Measurements from ENCODE around the gene ARMC3. TPM values are rescaled to one million over a fixed set of nuclear protein-coding genes. Genes with fewer than 3 reads are reported as not detected.

ARMC3 gene
- total RNA-seq, 2 donors from 2014 or later, result not detected

DNA sequence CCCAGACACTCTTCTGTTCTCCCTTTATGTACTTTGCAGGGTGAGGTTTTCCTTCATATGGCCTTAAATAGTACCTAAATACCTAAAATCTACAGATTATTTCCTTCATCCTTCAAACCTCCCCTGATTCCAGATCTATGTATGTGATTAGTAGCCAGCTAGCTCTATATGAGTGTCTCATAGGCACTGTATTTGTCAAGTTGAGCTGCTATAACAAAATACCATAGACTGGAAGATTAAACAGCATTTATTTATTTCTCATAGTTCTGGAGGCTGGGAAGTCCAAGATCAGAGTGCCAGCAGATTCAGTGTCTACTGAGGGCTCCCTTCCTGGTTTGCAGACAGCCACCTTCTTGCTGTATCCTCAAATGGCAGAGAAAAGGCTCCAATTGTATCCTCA is 106.9 kb downstream of the ARMC3 start:
- intact Hi-C loops (cut with DNase I, micrococcal nuclease), result no loop called here
- no peak for DNase-seq
- no peak for ATAC-seq

DNA sequence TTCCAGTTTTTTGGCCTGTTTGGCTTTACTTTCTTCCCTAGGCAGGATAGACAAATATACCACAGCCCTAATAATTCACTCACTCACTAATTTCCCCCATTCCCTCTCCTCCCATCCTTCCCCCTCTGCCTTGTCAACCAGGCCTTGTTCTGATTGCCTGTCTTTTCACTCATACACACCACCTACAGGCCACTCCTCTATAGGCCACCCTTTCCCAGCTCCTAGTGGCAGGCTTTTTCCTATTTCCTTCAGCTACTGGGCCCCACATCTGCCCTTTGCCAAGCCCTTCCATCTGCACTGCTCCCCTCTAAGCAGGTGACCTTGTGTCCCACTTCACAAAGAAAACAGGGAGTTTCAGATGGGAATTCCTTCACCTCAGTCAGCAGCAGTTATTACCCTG is 107.7 kb downstream of the ARMC3 start:
- no peak for DNase-seq
- intact Hi-C loops (cut with DNase I, micrococcal nuclease), result no loop called here
- ATAC-seq, result no peak

- intact Hi-C loops (cut with DNase I, micrococcal nuclease), result no loop called here
Observed at GRCh38 chr10:23037152-23037551, 109.3 kb downstream of the ARMC3 start.

GRCh38 chr10:23037561-23037960 is 109.7 kb downstream of the ARMC3 start:
- DNase-seq (no peak), ATAC-seq (no peak)
- intact Hi-C loops (cut with DNase I, micrococcal nuclease), result no loop called here

More at GRCh38 chr10:23037152-23037551, 109.3 kb downstream of the ARMC3 start:
- no peak for ATAC-seq
- DNase-seq, result no peak

- DNase-seq (no peak), ATAC-seq (no peak)
- intact Hi-C loops (cut with DNase I, micrococcal nuclease), result no loop called here
Observed at GRCh38 chr10:23038172-23038571, 110.3 kb downstream of the ARMC3 start.

DNA sequence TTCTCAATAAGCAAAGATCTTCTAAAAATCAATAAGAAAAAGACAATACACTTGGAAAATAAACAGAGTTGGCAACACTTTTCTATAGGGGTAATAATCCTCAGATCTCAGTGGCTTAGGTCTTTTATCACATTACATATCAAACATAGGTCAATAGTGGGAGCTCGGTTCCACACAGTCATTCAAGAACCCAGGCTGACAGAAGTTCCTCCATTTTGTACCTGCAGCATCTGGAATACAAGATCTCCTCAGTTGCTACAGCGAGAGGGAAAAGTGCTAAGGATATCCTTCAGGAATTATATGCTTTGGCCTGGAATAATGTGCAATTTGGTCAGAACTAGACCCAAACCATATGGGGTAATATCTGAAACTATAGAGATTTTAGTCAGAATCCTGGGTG is 112.1 kb downstream of the ARMC3 start:
- intact Hi-C loops (cut with DNase I, micrococcal nuclease), result no loop called here
- no peak for ATAC-seq

GRCh38 chr10:23046027-23046426 is 118.2 kb downstream of the ARMC3 start:
- intact Hi-C loops (cut with DNase I, micrococcal nuclease), result no loop called here
- DNase-seq (no peak), ATAC-seq (no peak)

More for the DNA sequence above, 112.1 kb downstream of the ARMC3 start:
- DNase-seq, result no peak

- intact Hi-C loops (cut with DNase I, micrococcal nuclease), result no loop called here
- DNase-seq (no peak), ATAC-seq (no peak)
Observed at GRCh38 chr10:23047201-23048050, 119.6 kb downstream of the ARMC3 start.

GRCh38 chr10:23048191-23048590 is 120.3 kb downstream of the ARMC3 start:
- intact Hi-C loops (cut with DNase I, micrococcal nuclease), result no loop called here
- DNase-seq, result no peak
- no peak for ATAC-seq

- intact Hi-C loops (cut with DNase I, micrococcal nuclease), result no loop called here
- DNase-seq, result no peak
- ATAC-seq, result no peak
Observed at GRCh38 chr10:23051278-23051677, 123.4 kb downstream of the ARMC3 start.

GRCh38 chr10:23051855-23052331 is 124.0 kb downstream of the ARMC3 start:
- DNase-seq (no peak), ATAC-seq (no peak)
- intact Hi-C loops (cut with DNase I, micrococcal nuclease), result no loop called here

- intact Hi-C loops (cut with DNase I, micrococcal nuclease), result no loop called here
- no peak for ATAC-seq
- no peak for DNase-seq
Observed at GRCh38 chr10:23053036-23053435, 125.2 kb downstream of the ARMC3 start.

DNA sequence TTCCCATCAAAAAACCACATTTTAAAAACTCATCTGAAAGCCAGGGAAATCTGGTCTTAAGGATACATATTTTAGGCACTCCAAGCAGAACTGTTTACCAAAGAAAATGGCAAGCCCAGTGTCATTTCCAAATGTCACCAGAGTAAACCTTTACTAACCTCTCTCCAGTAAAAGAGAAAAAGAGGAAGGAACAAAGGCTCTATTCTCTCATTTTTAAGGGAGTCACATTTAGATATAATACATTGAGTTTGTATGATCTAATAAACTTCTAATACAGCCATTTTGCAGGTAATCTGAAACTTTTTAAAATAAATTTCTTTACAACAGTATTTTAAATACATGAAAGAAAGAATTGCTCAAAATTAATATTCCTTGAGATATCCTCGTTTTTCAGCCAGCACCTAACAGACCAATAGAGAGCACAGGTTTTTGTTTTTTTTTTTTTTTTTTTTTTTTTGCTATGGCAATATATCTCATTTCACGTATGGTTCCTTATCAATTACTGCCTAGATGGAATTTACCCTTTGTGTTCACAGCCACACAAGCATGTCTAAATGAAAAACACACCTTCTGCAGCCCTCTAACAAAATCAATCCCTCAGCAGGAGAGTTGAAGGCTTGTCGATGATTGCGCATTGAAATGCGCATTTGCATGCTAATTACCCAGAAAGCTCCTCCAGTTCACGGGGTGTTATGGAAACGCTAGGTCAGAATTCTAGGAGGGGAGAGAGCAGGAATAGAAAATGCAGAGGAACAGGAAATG is 127.8 kb downstream of the ARMC3 start:
- ATAC-seq (no peak), DNase-seq (no peak)
- intact Hi-C loops (cut with DNase I, micrococcal nuclease), result no loop called here

DNA sequence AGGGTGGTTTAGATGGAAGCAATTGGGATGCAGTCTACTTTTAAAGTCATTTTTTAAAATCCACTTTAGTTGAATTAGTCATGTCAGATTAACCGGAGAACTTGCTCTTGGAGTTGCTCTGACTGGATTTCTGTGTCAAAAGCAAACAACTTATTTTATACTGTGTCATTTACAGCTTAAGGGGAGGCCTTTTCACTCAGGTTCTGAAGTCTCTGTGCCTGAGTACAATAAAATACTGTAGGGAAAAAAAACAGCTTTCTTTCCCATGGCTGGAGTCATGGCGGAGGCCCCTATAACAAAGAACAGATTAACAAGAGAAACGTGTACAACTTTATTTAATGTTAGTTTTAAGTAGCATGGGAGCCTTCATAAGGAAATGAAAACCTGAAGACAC is 128.3 kb downstream of the ARMC3 start:
- no peak for DNase-seq
- no peak for ATAC-seq
- intact Hi-C loops (cut with DNase I, micrococcal nuclease), result no loop called here

DNA sequence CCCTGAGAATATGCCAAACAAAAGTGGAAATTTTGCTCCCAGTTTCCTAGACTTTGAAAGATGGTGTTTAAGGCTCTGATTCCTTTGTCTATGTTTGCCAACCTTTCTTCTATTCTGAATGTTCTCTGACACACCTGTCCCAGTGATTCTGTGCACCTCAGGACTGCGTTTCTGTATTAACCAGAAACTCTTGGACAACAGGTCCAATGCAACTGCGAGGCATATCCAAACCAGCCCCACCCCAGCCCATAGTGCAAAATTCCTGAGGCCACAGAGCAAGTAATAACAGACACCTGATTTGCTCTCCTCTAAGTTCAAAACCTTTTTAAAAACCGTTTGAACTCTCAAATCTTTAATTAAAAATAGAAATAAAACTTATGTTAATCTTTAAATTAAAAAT is 130.5 kb downstream of the ARMC3 start:
- intact Hi-C loops (cut with DNase I, micrococcal nuclease), result no loop called here
- DNase-seq (no peak), ATAC-seq (no peak)

GRCh38 chr10:23060918-23061317 is 133.1 kb downstream of the ARMC3 start:
- ATAC-seq (no peak), DNase-seq (no peak)
- intact Hi-C loops (cut with DNase I, micrococcal nuclease), result loop anchor here in 1 of 2 donors (10.0 kb wide), 1 partner anchor 506 kb away; no protein-coding TSS in a partner anchor

- DNase-seq (no peak), ATAC-seq (peak; percentile 6)
- intact Hi-C loops (cut with DNase I, micrococcal nuclease), result loop anchor here in 1 of 2 donors (10.0 kb wide), 1 partner anchor 509 kb away; no protein-coding TSS in a partner anchor
Observed at GRCh38 chr10:23063045-23063972, 135.5 kb downstream of the ARMC3 start.

DNA sequence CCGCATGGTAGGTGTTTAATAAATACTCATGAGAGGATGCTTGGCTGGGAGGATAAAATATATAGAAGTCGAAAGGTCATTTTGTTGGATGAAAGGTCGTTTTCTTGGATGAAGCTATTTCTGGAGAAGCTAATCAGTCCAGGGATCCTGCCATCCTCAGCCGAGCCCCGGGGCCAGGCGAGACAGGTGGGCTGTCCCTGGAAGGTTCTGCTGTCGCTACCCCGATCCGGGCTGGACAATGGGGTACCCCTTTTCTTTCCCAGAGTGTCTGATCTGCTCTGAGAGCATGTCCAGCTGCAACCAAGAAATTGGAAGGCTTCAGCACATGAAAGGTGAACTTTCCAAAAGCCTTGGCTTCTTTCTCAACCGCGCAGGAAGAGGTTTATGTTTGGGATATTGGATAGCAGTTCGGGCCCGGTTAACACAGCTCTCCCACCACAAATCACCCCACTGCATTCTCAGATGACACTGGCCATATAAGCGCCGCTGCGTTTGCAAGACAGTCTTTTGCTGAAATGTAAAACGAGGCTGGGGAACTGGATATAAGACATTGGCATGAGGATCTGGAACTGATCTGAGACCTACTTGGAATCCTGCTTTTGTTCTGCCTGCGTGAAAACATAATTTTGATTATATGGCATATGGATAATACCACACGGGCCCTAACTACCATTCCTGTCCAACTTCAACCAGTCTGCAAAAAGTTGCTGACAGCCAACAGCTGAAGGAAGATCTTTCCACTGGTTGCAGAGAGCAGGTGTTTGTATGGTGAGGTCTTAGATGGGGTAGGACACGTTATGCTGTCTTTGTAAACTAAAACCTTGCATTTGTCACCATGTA is 136.3 kb downstream of the ARMC3 start:
- DNase-seq, result no peak
- intact Hi-C loops (cut with DNase I, micrococcal nuclease), result loop anchor here in 1 of 2 donors (10.0 kb wide), 1 partner anchor 509 kb away; no protein-coding TSS in a partner anchor
- no peak for ATAC-seq

All from left colon (tissue), 2 donors.